H1 (cell line): Measurements from ENCODE around the gene LCN2. TPM values are rescaled to one million over a fixed set of nuclear protein-coding genes. Genes with fewer than 3 reads are reported as not detected.

Experiments
- CTCF ChIA-PET: fragments of 300-600 bp; sonication (Branson Sonifier 250); formaldehyde crosslinking; loops from one replicate; lab custom pipeline; 2021; ENCODE audit not compliant: partially characterized antibody; lab: Charles Lee
- POLR2A ChIA-PET: fragments of 300-600 bp; sonication (Branson Sonifier 250); formaldehyde crosslinking; loops from one replicate; lab custom pipeline; 2021; ENCODE audit warnings: inconsistent platforms; ENCODE audit not compliant: partially characterized antibody; lab: Charles Lee
- DNase-seq, 2 experiments: peaks; one replicate each; pipeline versions ENCODE4 v3.0.0 to v3.0.0-alpha.2; 2010 to 2022; ENCODE audit warnings: low spot score in 2 of 2, low read depth in 1 of 2, mixed read lengths in 1 of 2
- FAIRE-seq: peaks from 2 replicates; lab custom pipeline; 2011; peaks lifted over from hg19 to GRCh38; lab: Jason Lieb, UNC
- H2AFZ ChIP-seq: 2 replicates; pipeline ENCODE4 v1.8.1; 2012; ENCODE audit warnings: low read length, inconsistent platforms
- H2AK5ac ChIP-seq: 2 replicates; pipeline ENCODE4 v1.6.1; 2013; ENCODE audit warnings: low read depth, low read length
- H2BK120ac ChIP-seq: replicated peaks from 2 replicates; pipeline ENCODE3; 2013; ENCODE audit warnings: low read depth, low read length, inconsistent platforms
- H2BK12ac ChIP-seq: 2 replicates; pipeline ENCODE4 v1.6.1; 2013; ENCODE audit warnings: low read depth, low read length
- H2BK15ac ChIP-seq: 2 replicates; pipeline ENCODE4 v1.6.1; 2013; ENCODE audit warnings: low read length
- H2BK20ac ChIP-seq: 2 replicates; pipeline ENCODE4 v1.6.1; 2013; ENCODE audit warnings: low read length
- H2BK5ac ChIP-seq: 2 replicates; pipeline ENCODE4 v1.6.1; 2013; ENCODE audit warnings: low read depth, low read length
- H3K14ac ChIP-seq: 2 replicates; pipeline ENCODE4 v1.6.1; 2013; ENCODE audit warnings: inconsistent platforms; ENCODE audit not compliant: insufficient read length
- H3K18ac ChIP-seq: 2 replicates; pipeline ENCODE4 v1.6.1; 2013; ENCODE audit warnings: low read length; ENCODE audit errors: extremely low read depth
- H3K23ac ChIP-seq: 2 replicates; pipeline ENCODE4 v1.6.1; 2013; ENCODE audit warnings: inconsistent platforms; ENCODE audit not compliant: insufficient read length
- H3K23me2 ChIP-seq: 2 replicates; pipeline ENCODE4 v1.6.1; 2013; ENCODE audit warnings: low read depth, low read length
- H3K27ac ChIP-seq: 2 replicates; pipeline ENCODE4 v1.6.1; 2011; ENCODE audit warnings: low read depth, low read length, inconsistent platforms
- H3K27me3 ChIP-seq, 4 experiments: replicated peaks in 1 of 4; 1 replicate in 1 of 4; 2 replicates in 3 of 4; pipeline versions ENCODE4 v1.6.1 to v1.8.1; 2011 to 2013; ENCODE audit warnings: low read length in 3 of 4, mild to moderate bottlenecking in 3 of 4, inconsistent platforms in 2 of 4, mixed read lengths in 2 of 4, moderate library complexity in 1 of 4; ENCODE audit not compliant: control insufficient read depth in 3 of 4, insufficient read depth in 3 of 4; ENCODE audit errors: extremely low read depth in 1 of 4
- H3K36me3 ChIP-seq, 4 experiments: 2 replicates each; pipeline versions ENCODE4 v1.6.1 to v1.8.1; 2011 to 2013; ENCODE audit warnings: mild to moderate bottlenecking in 4 of 4, low read length in 3 of 4, moderate library complexity in 2 of 4, control low read depth in 1 of 4, inconsistent platforms in 1 of 4; ENCODE audit not compliant: insufficient read depth in 4 of 4, control insufficient read depth in 2 of 4
- H3K4ac ChIP-seq: replicated peaks from 2 replicates; pipeline ENCODE3; 2013; ENCODE audit warnings: low read length, low read depth, mixed read lengths, inconsistent platforms; ENCODE audit not compliant: insufficient read length
- H3K4me1 ChIP-seq, 4 experiments: replicated peaks in 1 of 4; 1 replicate in 1 of 4; 2 replicates in 3 of 4; pipeline versions ENCODE4 v1.6.1 to v1.8.1; 2011 to 2013; ENCODE audit warnings: low read length in 3 of 4, inconsistent platforms in 2 of 4, mixed read lengths in 1 of 4; ENCODE audit not compliant: insufficient read depth in 4 of 4, control insufficient read depth in 3 of 4
- H3K4me2 ChIP-seq, 2 experiments: 2 replicates each; pipeline versions ENCODE4 v1.6.1 to v1.8.1; 2011 to 2013; ENCODE audit warnings: low read depth in 2 of 2, low read length in 2 of 2, control low read depth in 1 of 2, inconsistent platforms in 1 of 2, mild to moderate bottlenecking in 1 of 2; ENCODE audit not compliant: insufficient read depth in 1 of 2
- H3K4me3 ChIP-seq, 4 experiments: fragments of 200-600, 300-600 bp in 1 of 4; sonication (generic), shearing (Covaris generic), sonication (Bioruptor Twin) in 1 of 4; 2 replicates each; pipeline versions ENCODE4 v1.5.1 to v1.8.1; 2011 to 2016; ENCODE audit warnings: low read length in 4 of 4, low read depth in 3 of 4, control low read depth in 2 of 4, inconsistent platforms in 2 of 4, mild to moderate bottlenecking in 2 of 4, mixed read lengths in 1 of 4, moderate library complexity in 1 of 4; ENCODE audit not compliant: insufficient read depth in 2 of 4; ENCODE audit errors: extremely low read depth in 1 of 4
- H3K56ac ChIP-seq: replicated peaks from 2 replicates; pipeline ENCODE3; 2013; ENCODE audit warnings: low read depth, mild to moderate bottlenecking, mixed read lengths, low read length, inconsistent platforms; ENCODE audit not compliant: insufficient read length
- H3K79me1 ChIP-seq: 2 replicates; pipeline ENCODE4 v1.6.1; 2013; ENCODE audit warnings: low read depth, low read length, control low read depth
- H3K79me2 ChIP-seq, 2 experiments: 2 replicates each; pipeline versions ENCODE4 v1.6.1 to v1.8.1; 2012 to 2013; ENCODE audit warnings: low read length in 2 of 2, mild to moderate bottlenecking in 2 of 2, inconsistent platforms in 1 of 2; ENCODE audit not compliant: insufficient read depth in 2 of 2, control insufficient read depth in 1 of 2
- H3K9ac ChIP-seq, 4 experiments: replicated peaks in 1 of 4; 1 replicate in 1 of 4; 2 replicates in 3 of 4; pipeline versions ENCODE4 v1.6.1 to v1.8.1; 2011 to 2013; ENCODE audit warnings: low read depth in 3 of 4, low read length in 3 of 4, control low read depth in 2 of 4, mild to moderate bottlenecking in 2 of 4, moderate library complexity in 2 of 4, inconsistent platforms in 1 of 4; ENCODE audit errors: extremely low read depth in 1 of 4
- H3K9me3 ChIP-seq, 2 experiments: 2 replicates each; pipeline versions ENCODE4 v1.6.1 to v1.8.1; 2012 to 2013; ENCODE audit warnings: mild to moderate bottlenecking in 2 of 2, moderate library complexity in 2 of 2, control low read depth in 1 of 2, inconsistent platforms in 1 of 2, low read depth in 1 of 2, low read length in 1 of 2, mixed read lengths in 1 of 2; ENCODE audit not compliant: insufficient read depth in 2 of 2
- H4K20me1 ChIP-seq, 2 experiments: replicated peaks in 1 of 2; 2 replicates each; pipeline versions ENCODE3 to v1.8.1; 2011 to 2013; ENCODE audit warnings: inconsistent platforms in 2 of 2, low read length in 2 of 2, mild to moderate bottlenecking in 1 of 2; ENCODE audit not compliant: insufficient read depth in 2 of 2, control insufficient read depth in 1 of 2
- H4K5ac ChIP-seq: 2 replicates; pipeline ENCODE4 v1.6.1; 2013; ENCODE audit warnings: low read length, low read depth, mixed read lengths, inconsistent platforms; ENCODE audit not compliant: insufficient read length
- H4K8ac ChIP-seq: 2 replicates; pipeline ENCODE4 v1.8.0; 2013; ENCODE audit warnings: mild to moderate bottlenecking, moderate library complexity, low read length, inconsistent platforms; ENCODE audit not compliant: insufficient read depth; ENCODE audit errors: extremely low read depth
- H4K91ac ChIP-seq: replicated peaks from 2 replicates; pipeline ENCODE3; 2013; ENCODE audit warnings: low read length, mixed read lengths, inconsistent platforms; ENCODE audit not compliant: insufficient read length
- ATF3 ChIP-seq: IDR thresholded peaks from 2 replicates; pipeline ENCODE4 v1.6.1; 2011; ENCODE audit warnings: low read depth, mild to moderate bottlenecking, low read length; ENCODE audit not compliant: insufficient read depth
- CTCF ChIP-seq, 3 experiments: IDR thresholded peaks; 1 replicate in 2 of 3; 2 replicates in 1 of 3; pipeline versions ENCODE4 v1.5.1 to v1.6.1; 2011; ENCODE audit warnings: low read length in 3 of 3, mild to moderate bottlenecking in 3 of 3, inconsistent platforms in 2 of 3, low read depth in 1 of 3, moderate library complexity in 1 of 3; ENCODE audit not compliant: insufficient read depth in 1 of 3; ENCODE audit errors: control extremely low read depth in 1 of 3
- EGR1 ChIP-seq: IDR thresholded peaks from 2 replicates; pipeline ENCODE4 v1.6.1; 2011; ENCODE audit warnings: low read depth, low read length, borderline replicate concordance
- GABPA ChIP-seq: IDR thresholded peaks from 2 replicates; pipeline ENCODE4 v1.6.1; 2011; ENCODE audit warnings: mild to moderate bottlenecking, low read length, moderate library complexity, borderline replicate concordance; ENCODE audit not compliant: insufficient read depth
- POU5F1 ChIP-seq: IDR thresholded peaks from 2 replicates; pipeline ENCODE4 v1.6.1; 2011; ENCODE audit warnings: low read depth, mild to moderate bottlenecking, low read length, moderate library complexity
- RAD21 ChIP-seq, 2 experiments: IDR thresholded peaks in 1 of 2; conservative IDR thresholded peaks in 1 of 2; 2 replicates each; pipeline ENCODE4 v1.6.1; 2011; ENCODE audit warnings: low read depth in 2 of 2, low read length in 2 of 2, improper control_type of control experiment in 1 of 2, inconsistent platforms in 1 of 2, mild to moderate bottlenecking in 1 of 2, moderate library complexity in 1 of 2
- RBBP5 ChIP-seq: IDR thresholded peaks from 2 replicates; pipeline ENCODE4 v1.7.1; 2012; ENCODE audit warnings: low read depth, mild to moderate bottlenecking, inconsistent platforms, low read length, moderate library complexity, borderline replicate concordance
- SP1 ChIP-seq: IDR thresholded peaks from 2 replicates; pipeline ENCODE4 v1.6.1; 2011; ENCODE audit warnings: low read depth, low read length
- SP4 ChIP-seq: IDR thresholded peaks from 2 replicates; pipeline ENCODE4 v1.6.1; 2012; ENCODE audit warnings: low read length, inconsistent platforms
- SUZ12 ChIP-seq: fragments of 200-600 bp; sonication (generic); IDR thresholded peaks from 2 replicates; pipeline ENCODE4 v1.6.1; 2012; ENCODE audit warnings: mild to moderate bottlenecking, inconsistent platforms, low read length, moderate library complexity, mixed read lengths
- TEAD4 ChIP-seq: IDR thresholded peaks from 2 replicates; pipeline ENCODE4 v1.6.1; 2012; ENCODE audit warnings: low read depth, low read length, inconsistent platforms, mixed read lengths
- WGBS, 2 experiments: shearing (Covaris generic) in 1 of 2; methylation state at CpG; one replicate each; pipeline versions ENCODE4 v1.1.6 to v1.1.7; 2013 to 2015; ENCODE audit warnings: low lambda C conversion rate in 2 of 2, mixed read lengths in 2 of 2, inconsistent platforms in 1 of 2, low coverage in 1 of 2, missing lambda C conversion rate in 1 of 2; ENCODE audit not compliant: insufficient replicate concordance in 2 of 2, insufficient coverage in 1 of 2, insufficient read length in 1 of 2; ENCODE audit errors: extremely low coverage in 1 of 2, missing lambda C conversion rate in 1 of 2; 5-methylcytosine and 5-hydroxymethylcytosine counted together
- polyA plus RNA-seq, 7 experiments: library from polyadenylated mRNA; depleted of rRNA in 3 of 7; stranded (reverse) in 5 of 7; unstranded in 2 of 7; fragments of >200 nt in 5 of 7; fragments of 200-250 nt in 2 of 7; gene quantifications; 1 replicate in 5 of 7; 2 replicates in 1 of 7; 4 replicates in 1 of 7; pipeline versions ENCODE4 v1.2.1 to v1.2.3, GENCODE V29; 2011 to 2013; ENCODE audit warnings: missing spikeins in 2 of 7, mixed read lengths in 2 of 7
- total RNA-seq: library from RNA; stranded (reverse); fragmentation: NEBNext Ultra II Directional; extraction: Animal tissue kit (Norgen Biotek cat#: 25700); gene quantifications from 2 replicates; pipeline ENCODE4 v1.2.1, GENCODE V29; 2021

The LCN2 gene
- total and polyA plus RNA-seq, 2 of the 8 experiments (the other 6 are each of a cell fraction or from before 2014, with no cell fraction given) = 1.1 to 1.6 TPM

- Histone ChIP-seq H2AK5ac (no peak overlapping the region), H3K79me2 (no peaks in the 10 kb centered on the region), H3K56ac (no peak overlapping the region), H3K4me1 (no peaks in the 10 kb centered on the region), H3K23ac (no peak overlapping the region), H3K4me3 (no peak overlapping the region), H3K9me3 (no peaks in the 10 kb centered on the region), H4K5ac (no peak overlapping the region), H3K18ac (no peak overlapping the region), H3K36me3 (no peaks in the 10 kb centered on the region), H3K27ac (no peak overlapping the region), H2BK5ac (no peak overlapping the region), H4K8ac (no peak overlapping the region), H3K4me2 (no peak overlapping the region), H2BK15ac (no peak overlapping the region), H2BK12ac (no peak overlapping the region), H4K20me1 (no peaks in the 10 kb centered on the region), H3K23me2 (no peaks in the 10 kb centered on the region), H3K9ac (no peak overlapping the region), H2BK20ac (no peak overlapping the region), H4K91ac (no peak overlapping the region), H3K27me3 (no peaks in the 10 kb centered on the region), H2AFZ (no peak overlapping the region), H2BK120ac (no peak overlapping the region), H3K14ac (no peak overlapping the region), H3K79me1 (no peaks in the 10 kb centered on the region), H3K4ac (no peak overlapping the region)
- no peak for DNase-seq
- no peak for FAIRE-seq
- ChIA-PET POLR2A (interaction anchor here (0.7 to 1.5 kb wide), 4 partner anchors 8 to 22 kb away, joined by 3 to 4 read pairs (median 3); no protein-coding TSS in a partner anchor), CTCF (interaction anchor here (0.8 to 2.8 kb wide), 5 partner anchors 8 to 25 kb away, joined by 3 to 15 read pairs (median 12); no protein-coding TSS in a partner anchor)
- 60% methylated on average over 1 of the region's 2 CpGs; no CpG with 5 or more reads in 1 of the 2 experiments for WGBS, 2 experiments
- no peak for TF ChIP-seq SP1
- no peak for TF ChIP-seq CTCF (IDR thresholded peaks at IDR 0.05; ENCODE audit: control extremely low read depth in 1 of 3, insufficient read depth in 1 of 3, low read depth in 1 of 3, low read length in 3 of 3)
- no peak for TF ChIP-seq POU5F1
- TF ChIP-seq TEAD4 = no peak
- no peak for TF ChIP-seq GABPA
- TF ChIP-seq ATF3 = no peak
- no peak for TF ChIP-seq RAD21 (IDR thresholded peaks at IDR 0.05 in 1 of 2, conservative IDR thresholded peaks at IDR 0.05 in 1 of 2; ENCODE audit: low read depth in 2 of 2, low read length in 2 of 2)
- TF ChIP-seq SUZ12 = no peak
- no peak for TF ChIP-seq EGR1
- no peak for TF ChIP-seq RBBP5
- TF ChIP-seq SP4 = no peak
Observed at GRCh38 chr9:128142596-128142995, 6.7 kb upstream of the LCN2 start.
